GM18858 (cell line): ENCODE measurements around the gene ZNF865.

Experiments used
- ATAC-seq: cut with Tn5 transposase; IDR thresholded peaks from one replicate; pipeline ENCODE4 v1.9.1; 2021; ENCODE audit not compliant: unreplicated experiment

ZNF865 gene

DNA sequence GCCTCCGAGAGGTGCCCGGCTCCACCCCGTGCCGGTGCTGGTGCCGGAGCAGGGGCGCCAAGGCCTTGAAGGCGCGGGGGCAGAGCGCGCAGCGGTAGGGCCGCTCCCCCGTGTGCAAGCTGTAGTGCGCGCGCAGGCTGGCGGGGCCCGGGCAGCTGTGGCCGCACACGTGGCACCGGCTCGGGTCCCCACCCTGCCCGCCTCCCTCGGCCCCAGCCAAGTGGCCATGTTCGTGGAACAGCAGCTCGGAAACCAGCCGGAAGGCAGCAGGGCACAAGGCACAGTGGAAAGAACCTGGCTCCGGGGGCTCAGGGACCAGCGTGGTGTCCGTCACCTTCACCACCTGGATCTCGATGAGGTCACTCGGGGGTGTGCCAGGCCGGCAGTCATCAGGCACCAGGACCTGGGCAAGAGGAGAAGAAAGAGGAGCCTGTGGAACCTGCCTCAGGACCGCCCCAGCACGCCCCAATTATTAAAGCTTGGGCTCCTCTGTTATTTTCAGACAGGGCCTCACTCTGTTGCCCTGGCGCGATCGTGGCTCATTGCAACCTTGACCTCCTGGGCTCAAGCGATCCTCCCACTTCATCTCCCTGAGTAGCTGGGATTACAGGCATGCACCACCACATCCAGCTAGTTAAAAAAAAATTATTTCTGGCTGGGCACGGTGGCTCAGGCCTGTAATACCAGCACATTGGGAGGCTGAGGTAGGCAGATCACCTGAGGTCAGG, 17.0 kb downstream of the ZNF865 start:
- ATAC-seq = no peak

DNA sequence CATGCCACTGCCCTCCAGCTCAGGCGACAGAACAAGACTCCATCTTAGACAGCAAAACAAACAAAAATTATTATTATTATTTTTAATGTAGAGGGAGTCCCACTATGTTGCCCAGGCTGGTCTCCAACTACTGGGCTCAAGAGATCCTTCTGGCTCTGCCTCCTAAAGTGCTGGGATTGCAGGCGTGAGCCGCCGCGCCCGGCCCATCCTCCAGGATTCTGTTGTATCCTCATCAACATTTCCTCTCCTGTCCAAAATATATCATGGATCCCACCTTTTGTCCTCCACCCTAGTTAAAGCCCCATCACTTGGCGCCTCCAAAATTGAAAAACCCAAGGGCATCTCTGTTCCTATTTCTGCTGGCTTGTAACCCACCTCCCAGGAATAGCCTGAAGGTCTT, 17.7 kb downstream of the ZNF865 start:
- ATAC-seq = no peak

DNA sequence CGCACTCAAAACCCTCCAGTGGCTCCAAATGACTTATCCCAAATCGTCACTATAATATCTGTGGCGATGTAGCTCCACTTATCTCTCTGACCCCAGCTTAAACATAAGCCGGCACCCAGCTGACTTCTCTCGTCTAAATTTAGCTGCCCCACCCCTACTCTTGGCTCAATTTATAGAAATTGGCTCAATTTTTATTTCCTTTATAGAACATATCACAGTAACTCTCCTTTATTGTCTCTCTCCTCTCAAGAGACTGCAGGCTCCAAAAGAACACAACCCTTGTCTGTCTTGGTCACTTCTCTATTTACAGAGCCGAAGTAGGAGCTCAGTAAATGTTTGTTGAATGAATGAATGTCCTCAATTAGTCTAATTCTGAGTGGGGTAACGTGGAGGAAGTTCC, 18.1 kb downstream of the ZNF865 start:
- no peak for ATAC-seq

GRCh38 chr19:55624109-55625003, 18.9 kb downstream of the ZNF865 start, which contains the start of gene ZNF784:
Gene ZNF784, minus strand, starts transcription at chr19:55624566. Its CDS starts 5 bp downstream, at chr19:55624561.
- ATAC-seq = no peak

- ATAC-seq = no peak
These were observed 19.5 kb downstream of the ZNF865 start for GRCh38 chr19:55625004-55625326.

GRCh38 chr19:55626350-55626749, 20.9 kb downstream of the ZNF865 start:
- ATAC-seq = no peak

- no peak for ATAC-seq
These were observed 27.0 kb downstream of the ZNF865 start for GRCh38 chr19:55632463-55632834.

DNA sequence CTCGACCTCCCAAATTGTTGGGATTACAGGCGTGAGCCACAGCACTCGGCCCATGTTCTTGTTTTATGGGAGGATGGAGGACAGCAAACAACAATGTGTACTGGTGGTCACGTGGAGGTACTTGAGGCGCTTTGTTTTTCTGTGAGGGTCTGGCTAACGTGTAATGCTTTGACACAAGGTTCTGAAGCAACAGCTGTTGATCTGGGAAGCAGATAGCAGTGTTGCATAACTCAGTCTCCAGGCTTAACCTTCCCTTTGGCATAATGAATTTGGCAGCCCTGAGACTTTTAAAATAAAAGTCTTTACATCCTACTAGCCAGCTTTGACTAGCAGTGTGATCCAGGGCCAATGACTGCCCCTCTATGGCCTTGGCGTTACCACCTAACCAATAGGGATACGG, 28.4 kb downstream of the ZNF865 start:
- no peak for ATAC-seq

DNA sequence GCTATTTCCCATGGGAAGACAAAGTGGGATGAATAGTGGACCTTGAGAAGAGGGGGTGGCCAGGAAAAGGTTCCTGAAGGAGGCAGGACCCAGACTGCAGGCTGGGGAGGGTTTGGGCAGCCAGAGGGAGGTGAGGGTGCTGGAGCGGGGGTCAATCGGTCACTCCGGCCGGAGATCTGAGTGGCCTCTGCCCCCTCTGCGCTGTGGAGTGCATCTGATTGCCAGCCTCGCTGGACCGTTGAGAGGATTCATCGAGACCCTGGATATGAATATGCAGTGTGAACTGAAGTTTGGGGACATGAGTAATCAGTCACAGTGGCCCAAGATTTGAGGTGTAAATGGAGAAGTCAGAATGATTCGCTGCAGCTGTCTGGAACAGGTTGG, 29.9 kb downstream of the ZNF865 start:
- no peak for ATAC-seq

DNA sequence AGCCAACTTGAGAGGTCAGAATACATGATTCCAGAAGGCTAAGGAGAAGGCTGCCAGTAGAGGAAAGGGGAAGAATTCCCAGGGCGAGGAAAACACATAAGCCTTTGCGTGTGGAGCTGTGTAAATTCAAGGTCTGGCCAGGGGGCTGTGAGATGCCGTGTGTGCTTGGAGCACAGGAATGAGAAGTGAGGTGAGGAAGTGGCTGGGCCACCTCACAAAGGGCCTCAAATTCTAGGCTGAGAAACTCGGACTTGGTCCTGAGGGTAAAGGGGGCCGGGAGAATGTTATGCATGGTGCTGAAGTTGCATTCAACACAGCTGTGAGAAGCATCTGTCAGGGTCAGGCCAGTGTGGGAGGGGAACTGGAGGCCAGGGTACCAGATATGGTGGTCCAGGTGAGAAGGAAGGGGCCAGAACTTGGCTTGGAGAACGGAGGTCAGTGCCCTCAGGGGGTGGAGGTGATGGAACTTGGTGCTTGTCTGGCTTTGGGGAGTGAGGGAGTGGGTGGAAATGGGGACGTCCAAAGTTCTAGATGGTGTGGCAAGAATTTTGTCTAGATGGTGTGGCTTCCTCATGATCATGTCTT, 30.5 kb downstream of the ZNF865 start:
- ATAC-seq = no peak

GRCh38 chr19:55636723-55637122, 31.3 kb downstream of the ZNF865 start:
- ATAC-seq = no peak

DNA sequence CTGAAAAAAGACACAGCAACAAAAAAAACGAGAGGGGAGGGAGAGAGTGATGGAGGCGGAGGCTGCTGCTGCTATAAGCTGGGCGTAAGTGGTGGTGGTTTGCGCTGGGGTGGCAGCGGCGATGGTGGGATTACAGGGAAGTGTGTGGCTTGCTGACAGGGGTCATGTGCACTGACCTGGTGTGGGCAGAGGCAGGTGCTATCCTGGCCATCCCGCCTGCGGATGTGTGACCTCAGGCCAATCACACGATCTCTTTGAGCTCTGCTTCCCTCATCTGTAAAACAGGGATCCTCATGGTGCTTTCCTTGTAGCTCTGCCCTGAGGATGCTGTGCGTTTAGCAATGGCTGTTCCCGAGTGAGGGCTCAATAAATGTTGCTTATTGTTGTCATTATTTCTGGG, 32.1 kb downstream of the ZNF865 start:
- ATAC-seq = no peak

DNA sequence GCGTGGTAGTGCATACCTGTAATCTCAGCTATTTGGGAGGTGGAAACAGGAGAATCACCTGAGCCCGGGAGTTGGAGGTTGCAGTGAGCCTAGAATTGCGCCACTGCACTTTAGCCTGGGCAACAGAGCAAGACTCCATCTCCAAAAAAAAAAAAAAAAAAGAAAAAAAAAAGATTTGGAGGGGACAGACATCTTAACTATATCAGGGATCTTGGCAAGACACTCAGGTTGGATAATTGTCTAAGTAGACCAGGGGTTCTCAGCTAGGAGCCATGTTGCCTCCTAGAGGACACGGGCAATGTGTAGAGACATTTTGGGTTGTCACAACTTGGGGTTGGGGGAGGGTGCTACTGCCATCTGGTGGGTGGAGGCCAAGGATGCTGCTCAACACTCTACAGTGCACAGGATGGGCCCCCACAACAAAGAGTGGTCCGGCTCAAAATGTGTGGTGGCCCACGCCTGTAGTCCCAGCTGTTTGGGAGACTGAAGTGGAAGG, 33.5 kb downstream of the ZNF865 start:
- no peak for ATAC-seq

- ATAC-seq = no peak
These were observed 34.7 kb downstream of the ZNF865 start for GRCh38 chr19:55640043-55640576.

DNA sequence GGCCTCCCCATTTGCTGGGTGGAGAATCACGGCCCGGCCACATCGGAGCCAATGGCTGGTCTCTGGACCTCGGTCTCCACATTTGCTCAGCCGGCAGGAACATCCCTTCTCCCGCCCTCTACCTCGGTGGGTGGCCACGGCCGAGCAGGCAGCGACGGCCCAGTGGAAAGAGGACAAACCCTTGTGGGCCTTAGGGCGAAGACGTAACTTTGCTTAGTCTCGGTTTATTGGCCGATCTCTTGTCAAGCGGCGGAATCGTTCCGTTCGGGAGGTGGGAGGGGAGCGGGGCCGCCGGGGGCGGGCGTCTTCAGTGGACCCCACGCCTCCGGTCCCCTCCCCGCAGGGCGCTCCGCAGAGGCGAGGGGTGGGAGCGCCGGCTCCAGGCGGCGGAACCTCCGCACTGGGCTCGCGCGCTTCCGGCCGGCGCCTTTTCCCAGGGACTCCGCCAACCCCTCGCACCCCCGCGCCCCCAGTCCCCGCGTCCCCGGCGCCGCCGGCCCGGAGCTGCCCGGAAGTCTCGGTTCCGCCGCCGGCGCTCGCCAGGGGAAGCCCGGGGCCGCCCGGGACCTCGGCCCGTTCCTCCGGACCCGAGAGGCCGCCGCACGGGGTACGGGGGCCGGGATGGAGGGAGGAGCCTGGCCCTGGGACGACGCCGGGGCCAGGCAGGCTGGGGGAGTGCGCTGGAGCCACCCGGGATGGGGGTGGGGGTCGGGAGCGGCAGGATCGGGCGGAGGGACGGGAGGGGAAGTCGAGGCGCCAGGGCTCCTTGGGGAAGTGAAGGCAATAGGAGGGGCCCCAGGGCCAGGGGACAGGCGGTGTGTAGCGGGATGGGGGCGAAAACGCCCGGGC, 35.4 kb downstream of the ZNF865 start, which contains the start of gene ZNF580:
ZNF580 (plus strand) TSS at position 426 of the 849 bp plus-strand sequence. CDS start 1,507 bp downstream, outside the sequence.
- no peak for ATAC-seq

GRCh38 chr19:55641426-55642152, 36.1 kb downstream of the ZNF865 start:
- no peak for ATAC-seq

DNA sequence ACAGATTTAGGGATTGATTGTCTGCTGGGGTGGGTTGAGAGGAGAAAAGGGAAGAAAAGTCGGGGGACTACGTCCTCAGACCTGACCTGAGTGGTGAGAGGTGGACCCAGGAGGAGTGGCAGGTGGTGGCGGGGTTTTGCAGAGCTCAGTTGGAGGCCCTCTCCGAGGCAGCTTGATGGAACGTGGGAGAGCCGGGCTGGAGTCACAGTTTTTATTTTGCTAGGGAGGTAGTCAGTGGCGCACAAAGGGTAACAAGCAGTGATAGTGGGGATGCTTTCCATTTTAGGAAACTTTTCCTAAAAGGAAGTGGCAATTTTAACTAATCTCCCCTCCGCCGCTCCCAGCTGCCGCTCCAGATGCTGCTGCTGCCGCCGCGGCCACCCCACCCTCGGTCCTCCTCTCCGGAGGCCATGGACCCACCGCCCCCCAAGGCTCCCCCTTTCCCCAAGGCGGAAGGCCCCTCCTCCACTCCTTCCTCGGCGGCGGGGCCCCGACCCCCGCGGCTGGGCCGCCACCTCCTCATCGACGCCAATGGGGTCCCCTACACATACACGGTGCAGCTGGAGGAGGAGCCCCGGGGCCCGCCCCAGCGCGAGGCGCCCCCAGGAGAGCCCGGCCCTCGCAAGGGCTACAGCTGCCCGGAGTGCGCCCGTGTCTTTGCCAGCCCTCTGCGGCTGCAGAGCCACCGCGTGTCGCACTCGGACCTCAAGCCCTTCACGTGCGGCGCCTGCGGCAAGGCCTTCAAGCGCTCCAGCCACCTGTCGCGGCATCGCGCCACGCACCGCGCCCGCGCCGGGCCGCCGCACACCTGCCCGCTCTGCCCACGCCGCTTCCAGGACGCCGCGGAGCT, 36.9 kb downstream of the ZNF865 start:
- ATAC-seq = no peak

DNA sequence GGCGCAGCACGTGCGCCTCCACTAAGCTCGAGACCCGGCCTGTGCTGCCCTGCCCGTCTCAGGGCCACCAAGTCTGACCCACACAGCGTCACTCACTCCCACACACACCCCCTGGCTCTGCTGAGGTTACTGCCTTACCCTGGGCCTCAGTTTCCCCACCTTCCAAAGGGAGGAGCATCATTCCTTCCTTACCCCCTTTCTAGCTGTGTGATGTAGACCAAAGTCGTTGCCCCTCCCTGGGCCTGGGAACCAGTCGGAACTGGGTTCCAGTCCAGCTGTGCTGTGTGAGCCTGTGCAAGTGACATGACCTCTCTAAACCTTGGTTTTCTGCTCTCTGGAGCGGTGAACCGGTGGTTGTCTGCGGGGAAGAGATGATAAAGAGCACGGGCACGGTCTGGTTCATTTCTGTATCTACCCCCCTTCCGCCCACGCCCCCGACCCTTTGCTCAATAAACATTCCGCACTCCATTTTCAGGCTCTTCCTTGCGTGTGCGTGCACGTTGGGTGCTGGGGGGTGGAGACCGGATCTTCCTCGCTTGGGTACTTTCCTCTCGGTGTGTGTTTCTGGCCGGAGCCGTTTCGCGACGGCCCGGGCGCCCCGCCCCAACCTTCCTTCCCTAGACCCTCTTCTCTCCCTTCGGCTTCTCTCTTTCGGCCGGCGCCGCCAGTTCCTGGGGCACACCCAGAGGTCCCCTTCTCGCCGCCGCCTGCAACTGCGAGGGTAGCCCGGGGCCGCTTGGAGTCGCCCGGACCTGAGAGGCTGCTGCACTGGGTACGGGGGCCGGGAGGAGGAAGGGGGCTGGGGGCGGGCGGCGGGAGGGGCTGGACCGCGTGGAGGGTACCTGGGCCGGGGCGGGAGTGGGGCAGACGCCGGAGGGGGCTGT, 37.8 kb downstream of the ZNF865 start, which contains the start of gene ZNF581:
ZNF581 (plus strand) TSS at position 647 of the 884 bp plus-strand sequence. CDS start 923 bp downstream, outside the sequence.
- no peak for ATAC-seq
